Panc1 (cell line): ENCODE data around the gene ADRB1. TPM values are rescaled to one million over a fixed set of nuclear protein-coding genes. Genes with fewer than 3 reads are reported as not detected.

Experiments
- ATAC-seq: fragments of 200-7000 bp; cut with Tn5 transposase; 2 replicates; pipeline ENCODE4 v1.9.1; 2020; ENCODE audit warnings: mild to moderate bottlenecking, moderate library complexity
- BruUV-seq: library from RNA; stranded (reverse); fragments of 400-500 nt; replicated peaks from 2 replicates; lab custom pipeline; 2021; lab: Mats Ljungman, UMichigan
- CTCF ChIA-PET: fragments of 300-600 bp; sonication (Branson Sonifier 250); formaldehyde crosslinking; loops from one replicate; lab custom pipeline; 2022; ENCODE audit warnings: antibody characterized with exemption; lab: Charles Lee
- POLR2A ChIA-PET: fragments of 300-600 bp; sonication (Branson Sonifier 250); formaldehyde crosslinking; loops from one replicate; lab custom pipeline; 2022; ENCODE audit warnings: antibody characterized with exemption; lab: Charles Lee
- DNase-seq: peaks from one replicate; pipeline ENCODE4 v3.0.0-alpha.2; 2010; ENCODE audit warnings: low read depth, low spot score
- H3K27ac ChIP-seq: 2 replicates; pipeline ENCODE4 v1.5.1; 2011; ENCODE audit warnings: mild to moderate bottlenecking, low read length, inconsistent platforms
- H3K27me3 ChIP-seq: fragments of 200-500 bp; sonication (Bioruptor generic); 2 replicates; pipeline ENCODE4 v1.6.0; 2014; ENCODE audit warnings: low read length, inconsistent platforms; ENCODE audit not compliant: control insufficient read depth, insufficient read depth
- H3K36me3 ChIP-seq: fragments of 200-500 bp; sonication (Bioruptor generic); 2 replicates; pipeline ENCODE4 v1.5.1; 2014; ENCODE audit warnings: inconsistent platforms, mild to moderate bottlenecking, low read length, moderate library complexity; ENCODE audit not compliant: control insufficient read depth, insufficient read depth
- H3K4me1 ChIP-seq: 2 replicates; pipeline ENCODE4 v1.5.1; 2011; ENCODE audit warnings: inconsistent platforms, mild to moderate bottlenecking, low read length, moderate library complexity; ENCODE audit not compliant: control insufficient read depth, insufficient read depth
- H3K4me3 ChIP-seq, 2 experiments: 2 replicates each; pipeline ENCODE4 v1.5.1; 2011 to 2012; ENCODE audit warnings: low read depth in 2 of 2, low read length in 2 of 2, mild to moderate bottlenecking in 2 of 2, inconsistent platforms in 1 of 2, moderate library complexity in 1 of 2
- H3K9me3 ChIP-seq: fragments of 200-500 bp; sonication (Bioruptor generic); 2 replicates; pipeline ENCODE4 v1.5.1; 2014; ENCODE audit warnings: low read depth, mild to moderate bottlenecking, inconsistent platforms, low read length, moderate library complexity; ENCODE audit not compliant: control insufficient read depth, insufficient read depth
- POLR2AphosphoS5 ChIP-seq: IDR thresholded peaks from 2 replicates; pipeline ENCODE4 v1.6.1; 2012; ENCODE audit warnings: mild to moderate bottlenecking, low read depth, low read length, moderate library complexity
- SIN3A ChIP-seq: IDR thresholded peaks from 2 replicates; pipeline ENCODE4 v1.6.1; 2012; ENCODE audit warnings: low read depth, mild to moderate bottlenecking, low read length, moderate library complexity, borderline replicate concordance; ENCODE audit not compliant: insufficient read depth
- TCF7L2 ChIP-seq: IDR thresholded peaks from 2 replicates; pipeline ENCODE4 v1.6.1; 2011; ENCODE audit warnings: mild to moderate bottlenecking, low read depth, low read length, inconsistent platforms
- in situ Hi-C: cut with HindIII; loops from 2 replicates; pipeline ENCODE4 v1.10.0; 2016; ENCODE audit warnings: low sequenced_read_pairs, low pct_unique_long_range_greater_than_20kb
- intact Hi-C: fragments of 100-400 bp; cut with micrococcal nuclease; formaldehyde crosslinking; loops from one replicate; pipeline ENCODE4 v1.10.0; 2022; ENCODE audit not compliant: unreplicated experiment
- total RNA-seq: library from RNA; stranded (reverse); gene quantifications from one replicate; pipeline ENCODE4 v1.2.1, GENCODE V29; 2021; ENCODE audit not compliant: unreplicated experiment
- TF ChIP-seq, protein P1 (sequence below): fragments of 450-650 bp; IDR thresholded peaks from 2 replicates; pipeline ENCODE4 v1.5.1; 2017; ENCODE audit warnings: mild to moderate bottlenecking
- TF ChIP-seq, protein P2 (sequence below), 2 experiments: IDR thresholded peaks; 2 replicates each; pipeline ENCODE4 v1.6.1; 2011 to 2012; ENCODE audit warnings: low read depth in 2 of 2, control low read depth in 1 of 2, low read length in 1 of 2, mild to moderate bottlenecking in 1 of 2, moderate library complexity in 1 of 2; ENCODE audit not compliant: insufficient read depth in 1 of 2

The ADRB1 gene
- total RNA-seq, 1 experiment from 2014 or later: 12.9 TPM

DNA sequence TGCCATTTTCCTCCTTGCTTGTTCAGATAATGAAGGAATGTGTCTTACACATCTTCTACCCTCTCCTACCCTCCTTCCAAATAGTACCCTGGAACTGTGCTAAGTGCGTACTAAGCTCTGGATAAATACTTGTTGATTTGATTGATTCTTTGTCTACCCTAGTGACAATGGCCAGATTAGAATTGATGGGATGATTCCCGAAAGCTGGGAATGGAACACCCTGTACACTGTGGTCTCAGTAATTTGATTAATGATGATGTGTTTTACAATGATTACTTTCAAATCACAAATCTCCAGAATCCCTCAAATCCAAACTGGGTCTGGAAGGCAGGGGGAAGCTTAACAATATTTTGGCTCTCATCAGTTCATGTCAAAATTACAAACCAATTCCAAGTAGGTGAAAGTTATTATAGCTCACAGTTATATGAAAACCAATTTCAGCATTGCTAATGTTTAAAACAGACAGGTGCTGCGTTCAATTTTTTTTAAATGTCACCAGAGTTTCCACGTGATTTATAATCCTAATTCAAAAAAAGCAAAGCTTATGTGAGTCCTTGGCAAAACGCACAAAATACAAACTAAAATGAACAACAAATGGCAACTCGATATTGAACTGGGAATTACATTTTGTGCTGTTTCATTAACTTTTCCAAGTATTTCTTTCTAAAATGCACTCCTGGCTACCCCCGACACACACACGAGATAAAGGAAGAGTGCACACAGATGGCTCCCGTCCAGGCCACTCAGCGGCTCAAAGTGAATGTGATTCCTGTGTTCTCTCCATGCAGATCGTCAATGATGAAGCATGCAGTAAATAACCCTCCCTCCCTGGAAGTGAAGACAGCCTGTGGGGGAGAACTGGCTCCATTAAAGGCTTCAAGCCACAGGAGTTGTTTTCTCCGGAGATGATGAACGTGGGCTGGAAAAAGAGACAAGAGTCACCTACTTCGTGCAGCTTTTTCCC, 21.7 kb upstream of the ADRB1 start:
- H3K36me3 ChIP-seq: no peaks in the 10 kb centered on the region
- in situ Hi-C loops (no loop called here), intact Hi-C loops (no loop called here)
- ChIA-PET POLR2A (no interaction called here), CTCF (no interaction called here)
- TF ChIP-seq POLR2AphosphoS5 (no peak), TCF7L2 (no peak)
- TF ChIP-seq, protein P1, sequence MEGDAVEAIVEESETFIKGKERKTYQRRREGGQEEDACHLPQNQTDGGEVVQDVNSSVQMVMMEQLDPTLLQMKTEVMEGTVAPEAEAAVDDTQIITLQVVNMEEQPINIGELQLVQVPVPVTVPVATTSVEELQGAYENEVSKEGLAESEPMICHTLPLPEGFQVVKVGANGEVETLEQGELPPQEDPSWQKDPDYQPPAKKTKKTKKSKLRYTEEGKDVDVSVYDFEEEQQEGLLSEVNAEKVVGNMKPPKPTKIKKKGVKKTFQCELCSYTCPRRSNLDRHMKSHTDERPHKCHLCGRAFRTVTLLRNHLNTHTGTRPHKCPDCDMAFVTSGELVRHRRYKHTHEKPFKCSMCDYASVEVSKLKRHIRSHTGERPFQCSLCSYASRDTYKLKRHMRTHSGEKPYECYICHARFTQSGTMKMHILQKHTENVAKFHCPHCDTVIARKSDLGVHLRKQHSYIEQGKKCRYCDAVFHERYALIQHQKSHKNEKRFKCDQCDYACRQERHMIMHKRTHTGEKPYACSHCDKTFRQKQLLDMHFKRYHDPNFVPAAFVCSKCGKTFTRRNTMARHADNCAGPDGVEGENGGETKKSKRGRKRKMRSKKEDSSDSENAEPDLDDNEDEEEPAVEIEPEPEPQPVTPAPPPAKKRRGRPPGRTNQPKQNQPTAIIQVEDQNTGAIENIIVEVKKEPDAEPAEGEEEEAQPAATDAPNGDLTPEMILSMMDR: no peak
- no peak overlapping the region for H3K4me3 ChIP-seq
- no peaks in the 10 kb centered on the region for H3K27me3 ChIP-seq
- DNase-seq: no peak
- H3K4me1 ChIP-seq: peaks cover 12% of the 10 kb centered on the region
- H3K27ac ChIP-seq: peak overlapping the region; percentile 11; the same call in 1 of the 2 replicates
- BruUV-seq: no TSS peak
- no peak for ATAC-seq
- no peaks in the 10 kb centered on the region for H3K9me3 ChIP-seq

DNA sequence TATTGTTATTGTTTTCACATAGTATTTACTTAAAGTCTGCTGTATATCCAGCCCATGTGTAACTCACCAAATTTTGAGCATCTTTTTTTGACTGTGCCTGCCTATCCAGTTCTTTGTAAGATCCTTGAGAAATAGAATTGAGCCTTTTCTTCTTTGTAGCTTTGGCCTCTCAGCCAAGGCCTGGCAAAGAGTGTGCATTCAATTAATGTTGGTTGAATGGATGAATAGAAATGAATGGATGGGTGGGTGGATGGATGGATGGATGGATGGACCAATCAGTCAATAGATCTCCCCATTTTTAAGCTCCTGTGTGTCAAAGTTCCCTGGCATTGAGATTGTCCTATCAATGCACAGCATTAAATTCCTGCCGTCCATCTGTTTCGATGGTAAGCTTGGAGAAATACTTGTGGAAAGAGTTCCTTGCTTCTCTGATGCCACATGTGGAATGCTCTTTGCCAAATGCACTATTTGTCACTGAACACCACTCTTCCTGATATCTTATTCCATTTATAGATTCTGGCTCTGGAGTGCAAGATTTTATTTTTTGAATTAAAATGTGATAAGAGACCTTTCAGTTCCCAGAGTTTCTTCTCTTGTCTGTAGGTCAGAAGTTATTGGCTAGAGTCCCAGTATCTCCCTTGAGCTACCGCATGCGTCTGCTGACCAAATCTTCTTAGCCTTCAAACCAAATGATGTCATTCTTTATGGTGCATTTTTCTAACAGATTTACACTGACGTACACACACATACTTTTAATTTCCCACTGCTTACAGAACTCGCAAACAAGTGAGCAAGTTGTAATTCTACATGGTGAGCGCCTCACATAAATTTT, 20.7 kb upstream of the ADRB1 start:
- CTCF ChIA-PET: no interaction called here

More for the DNA sequence above, 20.7 kb upstream of the ADRB1 start:
- TF ChIP-seq POLR2AphosphoS5: no peak
- no peak for TF ChIP-seq SIN3A
- TF ChIP-seq TCF7L2: no peak
- TF ChIP-seq, protein P2, sequence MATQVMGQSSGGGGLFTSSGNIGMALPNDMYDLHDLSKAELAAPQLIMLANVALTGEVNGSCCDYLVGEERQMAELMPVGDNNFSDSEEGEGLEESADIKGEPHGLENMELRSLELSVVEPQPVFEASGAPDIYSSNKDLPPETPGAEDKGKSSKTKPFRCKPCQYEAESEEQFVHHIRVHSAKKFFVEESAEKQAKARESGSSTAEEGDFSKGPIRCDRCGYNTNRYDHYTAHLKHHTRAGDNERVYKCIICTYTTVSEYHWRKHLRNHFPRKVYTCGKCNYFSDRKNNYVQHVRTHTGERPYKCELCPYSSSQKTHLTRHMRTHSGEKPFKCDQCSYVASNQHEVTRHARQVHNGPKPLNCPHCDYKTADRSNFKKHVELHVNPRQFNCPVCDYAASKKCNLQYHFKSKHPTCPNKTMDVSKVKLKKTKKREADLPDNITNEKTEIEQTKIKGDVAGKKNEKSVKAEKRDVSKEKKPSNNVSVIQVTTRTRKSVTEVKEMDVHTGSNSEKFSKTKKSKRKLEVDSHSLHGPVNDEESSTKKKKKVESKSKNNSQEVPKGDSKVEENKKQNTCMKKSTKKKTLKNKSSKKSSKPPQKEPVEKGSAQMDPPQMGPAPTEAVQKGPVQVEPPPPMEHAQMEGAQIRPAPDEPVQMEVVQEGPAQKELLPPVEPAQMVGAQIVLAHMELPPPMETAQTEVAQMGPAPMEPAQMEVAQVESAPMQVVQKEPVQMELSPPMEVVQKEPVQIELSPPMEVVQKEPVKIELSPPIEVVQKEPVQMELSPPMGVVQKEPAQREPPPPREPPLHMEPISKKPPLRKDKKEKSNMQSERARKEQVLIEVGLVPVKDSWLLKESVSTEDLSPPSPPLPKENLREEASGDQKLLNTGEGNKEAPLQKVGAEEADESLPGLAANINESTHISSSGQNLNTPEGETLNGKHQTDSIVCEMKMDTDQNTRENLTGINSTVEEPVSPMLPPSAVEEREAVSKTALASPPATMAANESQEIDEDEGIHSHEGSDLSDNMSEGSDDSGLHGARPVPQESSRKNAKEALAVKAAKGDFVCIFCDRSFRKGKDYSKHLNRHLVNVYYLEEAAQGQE (IDR thresholded peaks at IDR 0.05; ENCODE audit: insufficient read depth in 1 of 2, low read depth in 2 of 2, low read length in 1 of 2): no peak
- TF ChIP-seq, protein P1: no peak
- peak overlapping the region; percentile 25; the same call in 1 of the 2 replicates for H3K27ac ChIP-seq
- H3K27me3 ChIP-seq: no peaks in the 10 kb centered on the region
- ATAC-seq: no peak
- H3K4me3 ChIP-seq: no peak overlapping the region
- in situ Hi-C loops (no loop called here), intact Hi-C loops (no loop called here)
- no TSS peak for BruUV-seq
- DNase-seq: no peak
- POLR2A ChIA-PET: interaction anchor here (0.6 kb wide), 2 partner anchors 24 to 79 kb away, joined by 3 to 9 read pairs; no protein-coding TSS in a partner anchor
- H3K36me3 ChIP-seq: no peaks in the 10 kb centered on the region
- no peaks in the 10 kb centered on the region for H3K9me3 ChIP-seq
- H3K4me1 ChIP-seq: peaks cover 22% of the 10 kb centered on the region
